Chondrocyte (in vitro differentiated cells): Measurements from ENCODE around the gene CACHD1. TPM values are rescaled to one million over a fixed set of nuclear protein-coding genes. Genes with fewer than 3 reads are reported as not detected.
A peak's percentile ranks its signal among the peaks of the same experiment; 100 is the strongest.

Source experiments
- DNase-seq: peaks from one replicate; pipeline ENCODE4 v3.0.0; 2021; ENCODE audit warnings: mixed read lengths, low spot score
- H3K27ac Mint-ChIP-seq: one replicate; pipeline ENCODE4 v1.8.0; 2021; ENCODE audit warnings: mild to moderate bottlenecking, moderate library complexity, mixed read lengths; ENCODE audit not compliant: unreplicated experiment
- H3K27me3 Mint-ChIP-seq: 2 replicates; pipeline ENCODE4 v1.8.0; 2021; ENCODE audit warnings: low read depth, mixed read lengths
- H3K36me3 Mint-ChIP-seq: 2 replicates; pipeline ENCODE4 v1.8.0; 2021; ENCODE audit warnings: low read depth, mixed read lengths
- H3K4me1 Mint-ChIP-seq: 2 replicates; pipeline ENCODE4 v1.8.0; 2021; ENCODE audit warnings: low read depth, mild to moderate bottlenecking, mixed read lengths
- H3K4me3 Mint-ChIP-seq: one replicate; pipeline ENCODE4 v1.8.0; 2021; ENCODE audit warnings: mild to moderate bottlenecking, moderate library complexity, mixed read lengths; ENCODE audit not compliant: unreplicated experiment
- H3K9me3 Mint-ChIP-seq: 2 replicates; pipeline ENCODE4 v1.8.0; 2021; ENCODE audit warnings: low read depth, mixed read lengths
- CTCF ChIP-seq: fragments of 200-600 bp; sonication (generic); IDR thresholded peaks from 2 replicates; pipeline ENCODE4 v1.5.0; 2021; ENCODE audit warnings: antibody characterized with exemption, mild to moderate bottlenecking, moderate library complexity
- total RNA-seq: library from RNA; stranded (reverse); gene quantifications from 3 replicates; pipeline ENCODE4 v1.2.1, GENCODE V29; 2021

CACHD1 gene
- total RNA-seq, 1 donor from 2014 or later: 10.5 TPM

GRCh38 chr1:64630611-64631010 is 160.7 kb downstream of the CACHD1 start:
- H3K27me3 Mint-ChIP-seq: no peaks in the 10 kb centered on the region
- DNase-seq: no peak
- no peak for TF ChIP-seq CTCF
- peaks cover 12% of the 10 kb centered on the region for H3K36me3 Mint-ChIP-seq
- H3K4me3 Mint-ChIP-seq: no peak overlapping the region
- no peak overlapping the region for H3K27ac Mint-ChIP-seq
- peaks cover 12% of the 10 kb centered on the region for H3K4me1 Mint-ChIP-seq
- H3K9me3 Mint-ChIP-seq: no peaks in the 10 kb centered on the region

- Mint-ChIP-seq H3K27me3 (no peaks in the 10 kb centered on the region), H3K36me3 (peaks cover 12% of the 10 kb centered on the region), H3K4me1 (peaks cover 12% of the 10 kb centered on the region), H3K9me3 (no peaks in the 10 kb centered on the region), H3K27ac (no peak overlapping the region), H3K4me3 (no peak overlapping the region)
- no peak for DNase-seq
- TF ChIP-seq CTCF: no peak
These were observed 161.6 kb downstream of the CACHD1 start for GRCh38 chr1:64631346-64632034.

GRCh38 chr1:64632936-64633335 is 163.0 kb downstream of the CACHD1 start:
- no peak overlapping the region for H3K4me3 Mint-ChIP-seq
- peaks cover 12% of the 10 kb centered on the region for H3K4me1 Mint-ChIP-seq
- DNase-seq: no peak
- no peak for TF ChIP-seq CTCF
- no peaks in the 10 kb centered on the region for H3K9me3 Mint-ChIP-seq
- H3K27ac Mint-ChIP-seq: no peak overlapping the region
- peaks cover 14% of the 10 kb centered on the region for H3K36me3 Mint-ChIP-seq
- H3K27me3 Mint-ChIP-seq: no peaks in the 10 kb centered on the region

- H3K9me3 Mint-ChIP-seq: no peaks in the 10 kb centered on the region
- H3K36me3 Mint-ChIP-seq: peaks cover 34% of the 10 kb centered on the region
- no peaks in the 10 kb centered on the region for H3K27me3 Mint-ChIP-seq
- no peak for TF ChIP-seq CTCF
- H3K27ac Mint-ChIP-seq: no peak overlapping the region
- no peak for DNase-seq
- peaks cover 9% of the 10 kb centered on the region for H3K4me1 Mint-ChIP-seq
- no peak overlapping the region for H3K4me3 Mint-ChIP-seq
These were observed 175.8 kb downstream of the CACHD1 start for GRCh38 chr1:64645735-64646134.

GRCh38 chr1:64650411-64650810 is 180.5 kb downstream of the CACHD1 start:
- peak overlapping the region; percentile 59 for H3K27ac Mint-ChIP-seq
- H3K36me3 Mint-ChIP-seq: peaks cover 13% of the 10 kb centered on the region
- no peak for TF ChIP-seq CTCF
- H3K4me1 Mint-ChIP-seq: peaks cover 9% of the 10 kb centered on the region
- H3K27me3 Mint-ChIP-seq: no peaks in the 10 kb centered on the region
- H3K4me3 Mint-ChIP-seq: no peak overlapping the region
- H3K9me3 Mint-ChIP-seq: no peaks in the 10 kb centered on the region
- no peak for DNase-seq
